MM.1S (cell line): Measurements from ENCODE around the gene PRPF6.

Source experiments
- EZH2 ChIP-seq: fragments of 300-600 bp; sonication (generic); optimal IDR thresholded peaks from 2 replicates; pipeline ENCODE3; 2017; ENCODE audit warnings: low read depth, mild to moderate bottlenecking, antibody characterized with exemption, low read length, mixed read lengths
- EZH2phosphoT487 ChIP-seq: fragments of 300-600 bp; sonication (generic); IDR thresholded peaks from 2 replicates; pipeline ENCODE4 v1.6.1; 2018; ENCODE audit warnings: antibody characterized with exemption, low read length
- TF ChIP-seq, protein P1 (sequence below): fragments of 300-600 bp; sonication (generic); IDR thresholded peaks from 2 replicates; pipeline ENCODE4 v1.5.1; 2016; ENCODE audit warnings: antibody characterized with exemption, low read length, mixed read lengths

DNA sequence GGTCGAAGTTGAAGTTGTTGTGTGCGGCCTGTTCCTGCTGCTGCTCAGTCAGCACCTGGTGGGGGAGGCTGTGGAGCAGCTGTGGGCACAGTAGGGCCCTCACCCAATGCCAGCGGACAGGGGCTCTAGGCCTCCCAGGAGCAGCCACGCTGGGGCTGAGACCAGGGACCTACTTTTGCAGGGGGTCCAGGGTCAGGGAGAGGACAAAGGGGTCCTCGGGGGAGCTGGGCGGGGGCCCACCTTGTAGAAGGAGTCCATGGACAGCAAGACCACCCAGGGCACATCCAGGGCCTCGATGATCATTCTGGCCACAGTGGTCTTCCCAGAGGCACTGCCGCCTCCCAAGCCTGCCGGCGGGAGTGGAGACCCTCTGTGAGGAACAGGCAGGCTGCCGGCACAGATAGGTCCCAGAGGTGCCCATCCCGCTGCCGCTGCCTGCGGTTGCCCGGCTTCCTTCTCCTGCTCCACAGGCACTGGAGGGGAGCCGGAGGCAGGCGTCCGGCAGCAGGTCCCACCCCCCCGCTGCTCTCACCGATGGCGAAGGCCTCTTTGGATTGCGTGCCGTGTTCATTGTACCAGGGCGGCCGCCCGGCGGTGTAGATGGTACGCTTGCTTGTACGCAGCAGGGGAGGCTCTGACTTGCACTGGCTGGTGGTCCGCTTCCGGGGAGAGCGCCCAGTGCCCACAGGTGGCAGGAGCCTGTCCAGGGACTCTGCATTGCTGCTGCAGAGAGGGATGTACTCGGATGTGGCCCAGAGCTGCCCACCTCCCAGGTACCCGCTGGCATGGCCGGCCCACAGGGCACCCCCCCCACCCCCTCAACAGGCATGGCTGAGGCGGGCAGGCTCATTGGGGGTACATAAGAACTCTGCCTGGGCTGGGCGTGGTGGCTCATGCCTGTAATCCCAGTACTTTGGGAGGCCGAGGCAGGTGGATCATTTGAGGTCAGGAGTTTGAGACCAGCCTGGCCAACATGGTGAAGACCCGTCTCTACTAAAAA is 34.7 kb upstream of the PRPF6 start:
- TF ChIP-seq, protein P1, sequence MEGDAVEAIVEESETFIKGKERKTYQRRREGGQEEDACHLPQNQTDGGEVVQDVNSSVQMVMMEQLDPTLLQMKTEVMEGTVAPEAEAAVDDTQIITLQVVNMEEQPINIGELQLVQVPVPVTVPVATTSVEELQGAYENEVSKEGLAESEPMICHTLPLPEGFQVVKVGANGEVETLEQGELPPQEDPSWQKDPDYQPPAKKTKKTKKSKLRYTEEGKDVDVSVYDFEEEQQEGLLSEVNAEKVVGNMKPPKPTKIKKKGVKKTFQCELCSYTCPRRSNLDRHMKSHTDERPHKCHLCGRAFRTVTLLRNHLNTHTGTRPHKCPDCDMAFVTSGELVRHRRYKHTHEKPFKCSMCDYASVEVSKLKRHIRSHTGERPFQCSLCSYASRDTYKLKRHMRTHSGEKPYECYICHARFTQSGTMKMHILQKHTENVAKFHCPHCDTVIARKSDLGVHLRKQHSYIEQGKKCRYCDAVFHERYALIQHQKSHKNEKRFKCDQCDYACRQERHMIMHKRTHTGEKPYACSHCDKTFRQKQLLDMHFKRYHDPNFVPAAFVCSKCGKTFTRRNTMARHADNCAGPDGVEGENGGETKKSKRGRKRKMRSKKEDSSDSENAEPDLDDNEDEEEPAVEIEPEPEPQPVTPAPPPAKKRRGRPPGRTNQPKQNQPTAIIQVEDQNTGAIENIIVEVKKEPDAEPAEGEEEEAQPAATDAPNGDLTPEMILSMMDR: no peak
- TF ChIP-seq EZH2phosphoT487: no peak
- TF ChIP-seq EZH2: no peak
